NCI-H2029 treated with DMSO at 0.1 percent for 48 hours (cell line): ENCODE results near the gene TFE3.
"Not testable (repeated sequence)": the region's sequence is repeated elsewhere in the genome, so short reads cannot be mapped to it uniquely, and the experiment has no call there.

Experiments
- DNase-seq: peaks from one replicate; lab custom pipeline; 2025; lab: John Stamatoyannopoulos, UW

TFE3 gene

GRCh38 chrX:49000636-49001035 lies 42.5 kb downstream of the TFE3 start:
- DNase-seq, result no peak

- no peak for DNase-seq
Observed at GRCh38 chrX:48999030-48999429, 44.1 kb downstream of the TFE3 start.

- no peak for DNase-seq
Observed at GRCh38 chrX:48998391-48998790, 44.8 kb downstream of the TFE3 start.

GRCh38 chrX:48997865-48998264 lies 45.3 kb downstream of the TFE3 start:
- DNase-seq, result no peak

GRCh38 chrX:48997455-48997854 lies 45.7 kb downstream of the TFE3 start:
- no peak for DNase-seq

DNA sequence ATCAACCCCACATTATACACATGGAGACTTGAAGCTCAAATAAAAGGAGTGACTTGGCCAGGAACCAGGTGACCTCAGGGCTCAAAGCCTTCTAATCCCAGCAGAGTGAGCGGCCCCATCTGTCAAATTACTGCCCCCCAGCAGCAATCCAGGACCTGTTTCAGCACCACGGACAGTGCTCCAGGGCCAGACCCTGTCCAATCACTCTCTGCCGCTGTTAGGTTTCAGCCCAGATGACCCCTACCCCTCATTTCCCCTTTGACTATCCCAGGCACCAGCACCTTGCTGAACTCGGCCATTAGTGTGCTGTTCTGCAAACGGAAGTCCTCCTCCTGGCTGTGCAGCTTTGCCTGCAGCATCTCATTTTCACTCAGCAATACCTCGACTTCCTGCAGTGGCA lies 46.2 kb downstream of the TFE3 start:
- no peak for DNase-seq

DNA sequence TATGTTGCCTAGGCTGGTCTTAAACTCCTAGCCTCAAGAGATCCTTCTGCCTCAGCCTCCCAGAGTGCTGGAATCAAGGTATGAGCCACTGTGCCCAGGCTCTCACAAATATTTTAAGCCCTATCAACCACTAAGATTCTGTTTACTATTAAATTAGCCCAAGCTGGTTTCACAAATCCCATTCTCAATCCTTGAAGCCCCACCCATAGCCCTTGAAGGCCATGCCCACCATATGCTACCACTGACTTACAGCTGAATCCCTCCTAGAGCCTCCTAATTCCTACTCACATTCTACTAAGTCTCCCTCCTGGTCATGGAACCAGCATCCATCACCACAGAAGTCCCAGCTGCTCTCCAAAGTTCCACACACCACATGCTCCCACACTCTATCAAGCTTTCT lies 50.8 kb downstream of the TFE3 start:
- no peak for DNase-seq

- no peak for DNase-seq
Observed at GRCh38 chrX:48989483-48989882, 53.7 kb downstream of the TFE3 start.

- DNase-seq, result no peak
Observed at GRCh38 chrX:48983896-48984295, 59.3 kb downstream of the TFE3 start.

- no peak for DNase-seq
Observed at GRCh38 chrX:48983081-48983480, 60.1 kb downstream of the TFE3 start.

DNA sequence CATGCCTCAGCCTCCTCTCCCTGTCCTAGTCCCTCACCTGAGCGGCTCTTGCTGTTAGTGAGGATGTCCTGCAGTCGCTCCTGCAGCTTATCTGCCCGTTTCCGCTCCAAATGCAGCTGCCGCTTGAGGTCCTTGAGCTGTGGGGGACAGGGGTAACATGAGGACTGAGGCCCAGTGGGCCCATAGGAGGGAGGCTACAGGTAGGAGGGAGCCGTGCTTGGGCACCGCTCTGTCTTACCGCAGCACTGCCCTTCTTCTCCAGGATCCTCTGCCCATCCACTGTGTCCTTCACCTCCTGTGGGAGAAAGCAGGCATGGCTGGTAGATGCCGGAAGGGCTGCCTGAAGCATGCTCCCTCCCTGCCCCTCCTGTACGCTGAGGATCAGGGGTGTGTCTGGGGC lies 62.0 kb downstream of the TFE3 start:
- DNase-seq, result no peak

- DNase-seq, result not testable (repeated sequence)
Observed at GRCh38 chrX:48980341-48980740, 62.8 kb downstream of the TFE3 start.
